HepG2 (cell line): Measurements from ENCODE around the gene SLC35B2. TPM values are rescaled to one million over a fixed set of nuclear protein-coding genes. Genes with fewer than 3 reads are reported as not detected.

ENCODE experiments used
- AGO2 ChIP-seq: fragments of 200-400 bp; formaldehyde crosslinking; optimal IDR thresholded peaks from 2 replicates; pipeline ENCODE3; 2017; ENCODE audit warnings: mild to moderate bottlenecking, low read depth, low read length, moderate library complexity
- CEBPG ChIP-seq: IDR thresholded peaks from 2 replicates; pipeline ENCODE4 v1.6.1; 2016
- NCOA1 ChIP-seq: sonication (generic); formaldehyde crosslinking; IDR thresholded peaks from 2 replicates; pipeline ENCODE4 v1.9.0; 2021; ENCODE audit warnings: missing genetic modification reagents
- NR2F2 ChIP-seq: IDR thresholded peaks from 2 replicates; pipeline ENCODE4 v1.6.1; 2012; ENCODE audit warnings: low read depth, inconsistent platforms, borderline replicate concordance
- RXRA ChIP-seq: sonication (generic); formaldehyde crosslinking; IDR thresholded peaks from 2 replicates; pipeline ENCODE4 v1.5.1; 2020; ENCODE audit warnings: missing genetic modification reagents
- ZNF136 ChIP-seq: sonication (generic); formaldehyde crosslinking; IDR thresholded peaks from 2 replicates; pipeline ENCODE4 v1.8.1; 2022; ENCODE audit warnings: low read depth, mild to moderate bottlenecking, moderate library complexity, missing genetic modification reagents
- ZNF234 ChIP-seq: sonication (generic); formaldehyde crosslinking; conservative IDR thresholded peaks from 2 replicates; pipeline ENCODE4 v1.5.1; 2020; ENCODE audit warnings: mild to moderate bottlenecking, missing genetic modification reagents
- polyA plus RNA-seq, 8 experiments: library from polyadenylated mRNA; depleted of rRNA in 3 of 8; stranded (reverse) in 7 of 8; unstranded in 1 of 8; fragments of >200 nt; fragmentation: Illumina TruSeq in 4 of 8; extraction: Trizol in 4 of 8; gene quantifications; 2 replicates each; pipeline versions ENCODE4 v1.2.1 to v1.2.3, GENCODE V29; 2011 to 2016; ENCODE audit warnings: low read depth in 4 of 8, missing spikeins in 1 of 8, mixed read lengths in 1 of 8; ENCODE audit not compliant: insufficient read depth in 1 of 8
- total RNA-seq, 5 experiments: library from RNA; depleted of rRNA; stranded (reverse); fragments of >200 nt; fragmentation: Illumina TruSeq; extraction: Trizol; gene quantifications; 2 replicates each; pipeline ENCODE4 v1.2.3, GENCODE V29; 2016; ENCODE audit warnings: low read depth in 1 of 5
- TF ChIP-seq, protein P1 (sequence below), 2 experiments: sonication (generic) in 1 of 2; formaldehyde crosslinking in 1 of 2; IDR thresholded peaks; 2 replicates each; pipeline versions ENCODE4 v1.6.1 to v1.9.0; 2014 to 2022; ENCODE audit warnings: antibody characterized with exemption in 1 of 2, borderline replicate concordance in 1 of 2, inconsistent platforms in 1 of 2, low read depth in 1 of 2, missing genetic modification reagents in 1 of 2
- TF ChIP-seq, protein P2 (sequence below): sonication (generic); formaldehyde crosslinking; IDR thresholded peaks from 2 replicates; pipeline ENCODE4 v1.9.0; 2022; ENCODE audit warnings: low read depth, missing genetic modification reagents
- TF ChIP-seq, protein P3 (sequence below): sonication (generic); formaldehyde crosslinking; IDR thresholded peaks from 2 replicates; pipeline ENCODE4 v1.8.1; 2023; ENCODE audit warnings: mild to moderate bottlenecking, moderate library complexity, missing genetic modification reagents
- TF ChIP-seq, protein P4 (sequence below), 2 experiments: sonication (generic) in 1 of 2; formaldehyde crosslinking in 1 of 2; IDR thresholded peaks; 2 replicates each; pipeline versions ENCODE4 v1.4.0 to v1.6.1; 2018 to 2020; ENCODE audit warnings: missing genetic modification reagents in 2 of 2, borderline replicate concordance in 1 of 2, low read depth in 1 of 2, mild to moderate bottlenecking in 1 of 2, missing biosample characterization in 1 of 2
- TF ChIP-seq, protein P5 (sequence below): sonication (generic); formaldehyde crosslinking; IDR thresholded peaks from 2 replicates; pipeline ENCODE4 v1.4.0; 2020; ENCODE audit warnings: missing genetic modification reagents

The SLC35B2 gene
- total and polyA plus RNA-seq, 2 of the 13 experiments (the other 11 are each of a cell fraction or from before 2014, with no cell fraction given): 61.1 to 148 TPM

DNA sequence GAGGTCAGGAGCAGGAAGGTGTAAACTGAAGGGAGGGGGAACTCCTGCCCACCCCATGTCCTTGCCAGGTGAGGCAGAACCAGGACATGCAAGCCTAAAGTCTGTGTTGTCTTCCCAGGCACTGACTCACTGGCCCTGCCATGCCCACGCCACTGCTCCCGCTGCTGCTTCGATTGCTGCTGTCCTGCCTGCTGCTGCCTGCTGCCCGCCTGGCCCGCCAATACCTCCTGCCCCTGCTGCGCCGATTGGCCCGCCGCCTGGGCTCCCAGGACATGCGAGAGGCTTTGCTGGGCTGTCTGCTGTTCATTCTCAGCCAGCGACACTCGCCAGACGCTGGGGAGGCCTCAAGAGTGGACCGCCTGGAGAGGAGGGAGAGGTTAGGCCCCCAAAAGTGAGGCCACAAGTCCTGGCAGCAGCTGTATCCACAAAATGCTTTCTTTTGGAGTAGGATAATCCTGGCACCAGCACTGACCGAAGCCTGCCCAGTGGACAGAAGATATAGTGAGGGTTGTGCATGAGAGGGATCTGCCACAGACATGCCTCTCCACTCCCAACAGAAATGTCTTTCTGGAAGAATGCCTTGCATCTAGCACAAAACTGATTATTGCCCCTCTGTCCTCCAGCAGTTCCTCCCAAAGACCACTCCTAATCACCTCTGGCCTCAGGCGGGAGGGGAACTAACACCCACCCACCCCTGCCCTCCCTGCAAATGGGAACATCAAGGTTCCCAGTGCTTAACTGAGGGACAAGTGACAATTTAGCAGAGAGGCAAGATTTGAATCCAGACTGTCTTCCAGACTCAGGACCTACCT, 39.8 kb downstream of the SLC35B2 start (continued):
- TF ChIP-seq, protein P1, sequence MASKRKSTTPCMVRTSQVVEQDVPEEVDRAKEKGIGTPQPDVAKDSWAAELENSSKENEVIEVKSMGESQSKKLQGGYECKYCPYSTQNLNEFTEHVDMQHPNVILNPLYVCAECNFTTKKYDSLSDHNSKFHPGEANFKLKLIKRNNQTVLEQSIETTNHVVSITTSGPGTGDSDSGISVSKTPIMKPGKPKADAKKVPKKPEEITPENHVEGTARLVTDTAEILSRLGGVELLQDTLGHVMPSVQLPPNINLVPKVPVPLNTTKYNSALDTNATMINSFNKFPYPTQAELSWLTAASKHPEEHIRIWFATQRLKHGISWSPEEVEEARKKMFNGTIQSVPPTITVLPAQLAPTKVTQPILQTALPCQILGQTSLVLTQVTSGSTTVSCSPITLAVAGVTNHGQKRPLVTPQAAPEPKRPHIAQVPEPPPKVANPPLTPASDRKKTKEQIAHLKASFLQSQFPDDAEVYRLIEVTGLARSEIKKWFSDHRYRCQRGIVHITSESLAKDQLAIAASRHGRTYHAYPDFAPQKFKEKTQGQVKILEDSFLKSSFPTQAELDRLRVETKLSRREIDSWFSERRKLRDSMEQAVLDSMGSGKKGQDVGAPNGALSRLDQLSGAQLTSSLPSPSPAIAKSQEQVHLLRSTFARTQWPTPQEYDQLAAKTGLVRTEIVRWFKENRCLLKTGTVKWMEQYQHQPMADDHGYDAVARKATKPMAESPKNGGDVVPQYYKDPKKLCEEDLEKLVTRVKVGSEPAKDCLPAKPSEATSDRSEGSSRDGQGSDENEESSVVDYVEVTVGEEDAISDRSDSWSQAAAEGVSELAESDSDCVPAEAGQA (IDR thresholded peaks at IDR 0.05; ENCODE audit: low read depth): no peak
- TF ChIP-seq, protein P1 (CRISPR knock-in tag; IDR thresholded peaks at IDR 0.05; ENCODE audit: borderline replicate concordance): no peak
- TF ChIP-seq, protein P2, sequence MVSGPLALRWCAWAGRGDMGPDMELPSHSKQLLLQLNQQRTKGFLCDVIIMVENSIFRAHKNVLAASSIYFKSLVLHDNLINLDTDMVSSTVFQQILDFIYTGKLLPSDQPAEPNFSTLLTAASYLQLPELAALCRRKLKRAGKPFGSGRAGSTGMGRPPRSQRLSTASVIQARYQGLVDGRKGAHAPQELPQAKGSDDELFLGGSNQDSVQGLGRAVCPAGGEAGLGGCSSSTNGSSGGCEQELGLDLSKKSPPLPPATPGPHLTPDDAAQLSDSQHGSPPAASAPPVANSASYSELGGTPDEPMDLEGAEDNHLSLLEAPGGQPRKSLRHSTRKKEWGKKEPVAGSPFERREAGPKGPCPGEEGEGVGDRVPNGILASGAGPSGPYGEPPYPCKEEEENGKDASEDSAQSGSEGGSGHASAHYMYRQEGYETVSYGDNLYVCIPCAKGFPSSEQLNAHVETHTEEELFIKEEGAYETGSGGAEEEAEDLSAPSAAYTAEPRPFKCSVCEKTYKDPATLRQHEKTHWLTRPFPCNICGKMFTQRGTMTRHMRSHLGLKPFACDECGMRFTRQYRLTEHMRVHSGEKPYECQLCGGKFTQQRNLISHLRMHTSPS: peak; percentile 87
- TF ChIP-seq AGO2: no peak
- TF ChIP-seq CEBPG (CRISPR knock-in tag): no peak
- no peak for TF ChIP-seq RXRA (CRISPR knock-in tag)
- TF ChIP-seq, protein P3, sequence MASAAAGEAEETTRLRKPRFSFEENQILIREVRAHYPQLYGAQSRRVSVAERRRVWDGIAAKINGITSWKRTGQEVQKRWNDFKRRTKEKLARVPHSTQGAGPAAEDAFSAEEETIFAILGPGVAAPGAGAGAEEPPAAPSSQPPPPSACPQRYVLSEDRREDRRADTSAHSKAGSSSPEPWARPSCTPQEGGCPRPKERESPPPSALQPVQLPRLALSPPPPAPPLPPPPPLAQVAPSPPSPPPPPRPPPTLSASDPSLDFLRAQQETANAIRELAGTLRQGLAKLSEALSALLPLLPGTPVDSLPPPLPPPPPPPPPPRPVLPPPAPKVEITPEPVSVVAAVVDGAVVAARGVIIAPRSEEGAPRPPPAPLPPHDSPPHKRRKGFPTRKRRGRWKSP (CRISPR knock-in tag): 0 out of 2 replicates have a peak, but pooled peaks have one; percentile 20
- no peak for TF ChIP-seq ZNF136
- TF ChIP-seq ZNF234 (CRISPR knock-in tag): no peak
- TF ChIP-seq NCOA1 (CRISPR knock-in tag): no peak
- TF ChIP-seq, protein P4, sequence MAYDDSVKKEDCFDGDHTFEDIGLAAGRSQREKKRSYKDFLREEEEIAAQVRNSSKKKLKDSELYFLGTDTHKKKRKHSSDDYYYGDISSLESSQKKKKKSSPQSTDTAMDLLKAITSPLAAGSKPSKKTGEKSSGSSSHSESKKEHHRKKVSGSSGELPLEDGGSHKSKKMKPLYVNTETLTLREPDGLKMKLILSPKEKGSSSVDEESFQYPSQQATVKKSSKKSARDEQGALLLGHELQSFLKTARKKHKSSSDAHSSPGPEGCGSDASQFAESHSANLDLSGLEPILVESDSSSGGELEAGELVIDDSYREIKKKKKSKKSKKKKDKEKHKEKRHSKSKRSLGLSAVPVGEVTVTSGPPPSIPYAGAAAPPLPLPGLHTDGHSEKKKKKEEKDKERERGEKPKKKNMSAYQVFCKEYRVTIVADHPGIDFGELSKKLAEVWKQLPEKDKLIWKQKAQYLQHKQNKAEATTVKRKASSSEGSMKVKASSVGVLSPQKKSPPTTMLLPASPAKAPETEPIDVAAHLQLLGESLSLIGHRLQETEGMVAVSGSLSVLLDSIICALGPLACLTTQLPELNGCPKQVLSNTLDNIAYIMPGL (CRISPR knock-in tag; IDR thresholded peaks at IDR 0.05; ENCODE audit: borderline replicate concordance in 1 of 2, low read depth in 1 of 2): peak in 1 of 2 experiments; percentile 51; a peak in 1 of 4 replicates
- TF ChIP-seq, protein P5, sequence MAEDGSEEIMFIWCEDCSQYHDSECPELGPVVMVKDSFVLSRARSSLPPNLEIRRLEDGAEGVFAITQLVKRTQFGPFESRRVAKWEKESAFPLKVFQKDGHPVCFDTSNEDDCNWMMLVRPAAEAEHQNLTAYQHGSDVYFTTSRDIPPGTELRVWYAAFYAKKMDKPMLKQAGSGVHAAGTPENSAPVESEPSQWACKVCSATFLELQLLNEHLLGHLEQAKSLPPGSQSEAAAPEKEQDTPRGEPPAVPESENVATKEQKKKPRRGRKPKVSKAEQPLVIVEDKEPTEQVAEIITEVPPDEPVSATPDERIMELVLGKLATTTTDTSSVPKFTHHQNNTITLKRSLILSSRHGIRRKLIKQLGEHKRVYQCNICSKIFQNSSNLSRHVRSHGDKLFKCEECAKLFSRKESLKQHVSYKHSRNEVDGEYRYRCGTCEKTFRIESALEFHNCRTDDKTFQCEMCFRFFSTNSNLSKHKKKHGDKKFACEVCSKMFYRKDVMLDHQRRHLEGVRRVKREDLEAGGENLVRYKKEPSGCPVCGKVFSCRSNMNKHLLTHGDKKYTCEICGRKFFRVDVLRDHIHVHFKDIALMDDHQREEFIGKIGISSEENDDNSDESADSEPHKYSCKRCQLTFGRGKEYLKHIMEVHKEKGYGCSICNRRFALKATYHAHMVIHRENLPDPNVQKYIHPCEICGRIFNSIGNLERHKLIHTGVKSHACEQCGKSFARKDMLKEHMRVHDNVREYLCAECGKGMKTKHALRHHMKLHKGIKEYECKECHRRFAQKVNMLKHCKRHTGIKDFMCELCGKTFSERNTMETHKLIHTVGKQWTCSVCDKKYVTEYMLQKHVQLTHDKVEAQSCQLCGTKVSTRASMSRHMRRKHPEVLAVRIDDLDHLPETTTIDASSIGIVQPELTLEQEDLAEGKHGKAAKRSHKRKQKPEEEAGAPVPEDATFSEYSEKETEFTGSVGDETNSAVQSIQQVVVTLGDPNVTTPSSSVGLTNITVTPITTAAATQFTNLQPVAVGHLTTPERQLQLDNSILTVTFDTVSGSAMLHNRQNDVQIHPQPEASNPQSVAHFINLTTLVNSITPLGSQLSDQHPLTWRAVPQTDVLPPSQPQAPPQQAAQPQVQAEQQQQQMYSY (CRISPR knock-in tag): no peak
- TF ChIP-seq NR2F2: no peak
